Measurements from ENCODE around the gene TSNAXIP1.
"Not testable (repeated sequence)": the region's sequence is repeated elsewhere in the genome, so short reads cannot be mapped to it uniquely, and the experiment has no call there.

TSNAXIP1 gene

DNA sequence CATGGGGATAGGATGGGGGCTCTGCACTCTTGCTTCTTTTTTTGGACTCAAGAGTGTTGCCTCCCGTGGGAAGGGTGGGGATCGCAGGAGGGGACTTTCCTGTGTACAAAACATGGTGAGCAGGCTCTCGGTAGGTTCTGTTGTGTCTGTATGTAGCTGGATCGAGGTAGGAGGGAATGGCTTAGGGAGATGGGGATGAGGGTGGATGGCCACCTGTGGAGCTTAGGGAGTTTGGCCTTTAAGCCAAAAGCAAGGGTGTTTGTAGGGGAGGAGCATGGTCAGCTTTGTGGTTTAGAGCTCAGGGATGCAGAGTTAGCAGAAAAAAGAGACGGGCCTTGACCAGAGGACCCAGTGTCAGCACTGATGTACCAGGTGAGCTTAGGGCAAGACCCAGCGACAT lies 55.2 kb downstream of the TSNAXIP1 start:
- DNase-seq: no peak

DNA sequence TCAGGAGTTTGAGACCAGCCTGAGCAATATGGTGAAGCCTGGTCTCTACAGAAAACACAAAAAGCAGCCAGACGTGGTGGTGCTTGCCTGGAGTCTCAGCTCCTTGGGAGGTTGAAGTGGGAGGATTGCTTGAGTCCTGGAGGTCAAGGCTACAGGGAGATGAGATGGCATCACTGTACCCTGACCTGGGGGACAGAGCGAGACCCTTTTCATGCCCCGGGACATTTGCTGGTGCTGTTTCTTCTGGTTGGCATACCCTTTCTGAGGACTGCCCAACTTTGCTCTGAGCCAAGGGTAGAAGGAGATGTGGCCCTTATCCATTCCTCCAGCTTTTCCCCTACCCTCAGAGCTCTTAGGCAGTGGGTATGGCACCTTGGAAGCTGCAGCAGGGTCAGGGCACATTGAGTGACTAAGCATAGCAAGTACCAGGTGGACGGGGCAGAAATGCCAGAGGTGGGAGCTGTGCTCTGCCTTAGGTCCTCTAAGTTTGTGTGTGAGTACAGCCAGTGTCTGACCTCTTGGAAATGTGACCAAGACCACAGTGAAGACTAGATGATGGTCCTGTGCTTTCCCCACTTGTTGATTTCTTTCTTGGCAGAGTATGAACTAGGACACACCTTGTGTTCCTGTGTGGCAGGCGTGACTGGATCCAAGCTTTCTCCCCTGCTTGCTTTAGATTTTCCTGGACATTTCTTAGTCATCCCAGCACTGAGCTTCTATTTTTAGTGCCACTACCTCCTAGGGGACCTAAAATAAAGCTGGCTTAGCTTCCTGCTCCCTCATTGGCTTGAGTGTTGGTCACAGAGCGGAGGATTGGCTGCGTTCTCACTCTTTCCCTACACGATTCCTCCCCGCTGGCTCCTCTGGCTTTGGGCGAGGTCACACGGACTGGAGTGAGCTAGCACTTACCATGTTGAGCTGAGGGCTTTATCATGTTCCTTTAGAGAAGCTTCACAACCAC lies 56.2 kb downstream of the TSNAXIP1 start:
- DNase-seq: no peak

DNA sequence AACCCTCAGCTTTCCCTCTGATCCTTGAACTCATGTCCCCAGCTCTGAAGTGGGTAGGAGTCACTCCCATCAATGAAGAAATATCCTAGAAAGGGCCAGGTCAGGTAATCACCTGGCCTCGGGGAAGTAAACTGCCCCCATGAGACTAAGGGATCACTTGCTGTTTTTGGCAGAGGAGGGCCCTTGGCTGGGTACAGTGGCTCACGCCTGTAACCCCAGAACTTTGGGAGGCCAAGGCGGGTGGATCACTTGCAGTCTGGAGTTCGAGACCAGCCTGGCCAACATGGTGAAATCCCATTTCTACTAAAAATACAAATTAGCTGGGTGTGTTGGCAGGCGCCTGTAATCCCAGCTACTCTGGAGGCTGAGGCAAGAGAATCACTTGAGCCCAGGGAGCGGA lies 57.4 kb downstream of the TSNAXIP1 start:
- DNase-seq: not testable (repeated sequence)

DNA sequence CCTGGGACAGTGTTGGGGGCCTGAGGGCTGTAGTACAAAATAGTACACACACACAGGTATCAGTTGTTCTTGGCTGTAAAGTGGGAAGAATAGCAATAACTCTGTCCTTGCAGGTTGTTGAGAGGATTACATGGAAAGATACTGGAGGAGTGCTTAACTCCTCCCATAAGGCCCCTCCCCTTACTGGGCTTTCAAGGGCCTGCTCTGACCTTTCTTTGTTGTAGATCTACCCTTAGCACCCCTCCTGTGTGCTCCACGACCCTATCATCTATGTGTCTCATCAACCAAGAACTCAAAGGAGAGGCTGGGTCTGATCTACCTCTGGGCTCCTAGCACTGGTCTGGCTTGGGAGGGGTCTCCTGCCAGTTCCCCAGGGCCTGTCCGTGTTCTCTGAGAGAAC lies 57.9 kb downstream of the TSNAXIP1 start:
- DNase-seq: no peak

DNA sequence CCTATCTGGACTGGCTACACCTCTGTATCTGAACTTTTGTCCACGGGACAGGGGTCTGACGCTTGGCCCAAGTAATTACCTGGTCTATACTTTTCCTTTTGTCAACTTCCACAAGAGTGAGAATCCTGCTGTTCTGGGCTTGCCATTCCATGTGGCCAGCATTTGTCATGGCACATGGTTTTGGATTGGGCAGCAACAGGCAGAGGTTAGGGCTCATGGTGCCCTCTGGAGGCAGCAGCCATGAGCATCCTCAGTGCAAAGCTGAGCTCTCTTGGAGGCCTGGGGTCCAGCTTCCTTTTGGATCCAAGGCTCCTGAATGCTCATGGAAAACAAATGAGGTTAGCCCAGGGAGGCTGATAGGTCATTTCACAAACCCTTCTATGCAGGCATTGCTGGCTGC lies 58.6 kb downstream of the TSNAXIP1 start:
- DNase-seq: no peak

DNA sequence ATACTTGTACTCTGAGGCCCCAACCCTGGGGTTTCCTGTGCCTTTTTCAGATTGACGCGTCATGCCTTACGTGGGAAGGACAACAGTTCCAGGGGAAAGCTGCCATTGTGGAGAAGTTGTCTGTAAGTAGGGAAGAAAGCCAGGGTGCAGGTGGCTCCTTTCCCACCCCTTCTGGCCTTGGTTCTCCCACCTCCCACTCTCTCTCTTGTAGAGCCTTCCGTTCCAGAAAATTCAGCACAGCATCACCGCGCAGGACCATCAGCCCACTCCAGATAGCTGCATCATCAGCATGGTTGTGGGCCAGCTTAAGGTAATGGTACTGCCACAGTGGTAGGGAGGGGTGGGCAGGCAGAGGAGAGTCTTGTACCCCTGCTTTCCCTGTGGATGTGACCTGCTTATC lies 61.6 kb downstream of the TSNAXIP1 start:
- no peak for DNase-seq

DNA sequence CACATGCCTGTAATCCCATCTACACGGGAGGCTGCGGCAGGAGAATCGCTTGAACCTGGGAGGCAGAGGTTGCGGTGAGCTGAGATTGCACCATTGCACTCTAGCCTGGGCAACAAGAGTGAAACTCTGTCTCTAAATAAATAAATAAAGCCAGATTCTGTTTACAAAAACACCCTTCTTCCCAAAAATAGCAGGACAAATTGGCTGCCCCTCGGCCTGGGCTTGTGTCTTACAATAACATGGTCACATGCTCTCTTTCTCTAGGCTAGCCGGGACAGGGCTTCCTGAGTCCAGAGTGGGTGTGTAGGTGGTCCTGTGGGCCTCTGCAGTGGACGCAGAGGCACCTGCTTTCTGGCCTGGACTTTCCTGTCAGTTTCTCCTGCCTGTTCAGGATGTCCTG lies 63.0 kb downstream of the TSNAXIP1 start:
- no peak for DNase-seq

DNA sequence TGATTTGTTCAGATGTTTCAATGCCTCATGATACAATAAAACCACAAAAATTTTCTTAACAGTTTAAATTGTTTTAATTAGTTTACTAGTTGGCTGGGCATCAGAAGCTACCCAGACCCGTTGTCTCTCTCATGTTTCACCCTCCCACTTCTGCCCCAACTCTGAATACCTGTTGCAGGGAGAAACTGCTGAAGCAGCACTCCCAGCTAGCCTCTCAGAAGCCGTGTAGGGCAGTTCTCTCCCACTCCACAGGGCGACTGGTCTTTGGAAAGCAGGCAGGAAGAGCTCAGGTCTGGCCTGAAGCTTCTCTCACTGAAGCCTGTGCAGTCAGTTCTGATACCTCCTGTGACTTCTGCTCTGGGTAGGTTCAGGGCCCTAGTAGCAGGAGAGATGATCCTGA lies 64.6 kb downstream of the TSNAXIP1 start:
- no peak for DNase-seq

DNA sequence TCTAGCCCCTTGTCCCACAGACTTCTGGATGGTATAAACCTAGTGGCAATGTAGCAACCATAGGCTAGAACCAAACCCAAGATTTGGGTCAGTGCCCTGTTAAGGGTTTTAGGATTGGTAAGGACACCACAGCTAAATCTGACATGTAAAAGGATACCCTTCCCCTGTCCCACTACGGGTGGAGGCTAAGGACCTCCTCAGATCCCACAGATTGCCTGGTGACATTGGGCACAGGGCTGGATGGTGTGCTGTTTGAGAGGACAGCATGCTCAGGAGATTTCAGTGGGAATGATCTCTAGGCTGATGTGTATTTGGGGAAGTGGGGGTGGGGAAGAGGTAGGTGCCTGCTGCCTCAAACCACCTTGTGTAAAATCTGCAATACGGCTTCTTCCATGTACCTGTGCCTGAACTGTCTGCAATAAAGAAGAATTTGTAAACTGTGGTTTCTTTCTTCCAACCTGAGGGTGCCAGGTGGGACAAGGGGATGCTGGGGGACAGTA lies 65.5 kb downstream of the TSNAXIP1 start:
- no peak for DNase-seq

DNA sequence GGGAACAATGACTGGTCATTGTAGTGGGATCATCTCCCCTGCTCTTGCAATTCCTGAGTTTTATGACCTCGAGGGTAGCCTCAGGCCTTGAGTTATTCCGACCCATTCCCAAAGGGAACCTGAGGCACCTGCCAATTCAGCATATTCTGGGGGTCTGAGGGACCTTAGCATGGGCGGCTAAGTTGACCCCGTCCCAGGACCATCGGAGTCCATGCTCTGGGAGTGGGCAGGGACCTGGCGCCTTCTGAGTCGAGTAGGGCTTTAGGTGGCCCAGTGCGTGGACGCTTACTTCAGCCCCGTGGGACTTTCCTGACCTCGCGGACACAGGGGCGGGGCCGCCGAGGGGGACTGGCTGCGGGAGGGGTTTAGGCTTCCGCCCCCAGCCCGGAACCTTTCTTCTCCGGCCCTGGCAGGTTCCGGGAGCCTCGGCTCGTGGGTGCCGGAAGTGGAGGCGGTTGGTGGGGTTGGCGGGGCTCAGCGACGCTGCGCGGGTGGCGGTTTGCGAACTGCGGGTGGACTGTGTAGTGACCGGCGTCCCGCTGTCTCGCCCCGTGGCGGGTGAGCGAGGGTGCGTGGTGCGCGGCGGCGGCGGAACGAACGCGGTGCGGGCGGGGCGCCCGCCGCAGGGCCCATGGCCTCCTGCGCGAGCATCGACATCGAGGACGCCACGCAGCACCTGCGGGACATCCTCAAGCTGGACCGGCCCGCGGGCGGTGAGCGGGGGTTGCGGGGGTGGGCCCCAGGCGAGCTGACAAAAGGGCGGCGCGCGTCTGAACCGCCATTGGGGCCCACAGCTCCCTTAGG lies 66.1 kb downstream of the TSNAXIP1 start, which contains the start of gene EDC4:
TSS of gene EDC4 (plus strand) at position 422 of the 804 bp plus-strand sequence. CDS start at position 632, 210 bp downstream.
- peak; percentile 84 for DNase-seq

DNA sequence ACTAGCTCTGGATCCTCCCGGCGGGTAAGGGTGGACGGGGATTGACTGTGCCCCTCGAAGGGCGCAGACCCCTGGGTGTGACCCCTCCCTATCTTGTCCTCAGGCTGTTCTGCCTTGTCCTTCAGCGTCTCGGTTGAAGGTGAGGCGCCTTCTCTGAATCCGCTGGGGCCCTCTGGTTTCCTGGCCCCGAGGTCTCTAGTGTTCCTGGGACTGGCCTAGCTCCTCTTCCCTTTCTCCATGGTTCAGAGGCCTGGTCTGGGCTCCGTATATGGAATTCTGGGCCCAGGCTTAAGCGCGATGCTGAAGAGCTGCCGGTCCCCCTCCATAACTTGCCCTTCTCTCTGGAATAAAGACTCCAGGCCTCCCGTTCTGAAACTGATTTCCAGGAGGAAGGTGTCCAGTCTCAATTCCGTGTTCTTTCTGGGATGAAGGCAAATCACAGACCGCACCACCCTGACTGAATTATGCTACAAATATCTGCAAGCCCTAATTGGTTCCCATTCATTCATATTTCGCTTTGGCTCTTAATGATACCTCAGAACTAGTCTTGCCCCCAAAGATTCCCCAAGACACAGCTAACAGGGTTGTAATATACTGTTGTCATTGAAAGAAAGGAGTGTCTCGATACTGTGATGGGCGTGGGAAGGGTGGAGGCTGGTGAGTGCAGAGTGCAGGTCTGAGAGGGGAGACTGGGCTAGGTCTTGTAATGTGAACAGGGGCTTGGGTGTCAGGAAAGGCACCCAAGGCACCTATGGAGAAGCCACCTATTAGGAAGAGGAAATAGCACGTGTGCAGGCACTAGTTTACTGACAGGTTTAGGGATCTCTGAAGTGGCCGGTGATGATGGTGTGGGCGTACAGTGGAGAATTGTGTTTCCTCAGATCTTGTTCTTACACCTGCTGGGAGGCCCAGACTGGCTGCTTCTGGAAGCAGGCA lies 67.0 kb downstream of the TSNAXIP1 start:
- no peak for DNase-seq

DNA sequence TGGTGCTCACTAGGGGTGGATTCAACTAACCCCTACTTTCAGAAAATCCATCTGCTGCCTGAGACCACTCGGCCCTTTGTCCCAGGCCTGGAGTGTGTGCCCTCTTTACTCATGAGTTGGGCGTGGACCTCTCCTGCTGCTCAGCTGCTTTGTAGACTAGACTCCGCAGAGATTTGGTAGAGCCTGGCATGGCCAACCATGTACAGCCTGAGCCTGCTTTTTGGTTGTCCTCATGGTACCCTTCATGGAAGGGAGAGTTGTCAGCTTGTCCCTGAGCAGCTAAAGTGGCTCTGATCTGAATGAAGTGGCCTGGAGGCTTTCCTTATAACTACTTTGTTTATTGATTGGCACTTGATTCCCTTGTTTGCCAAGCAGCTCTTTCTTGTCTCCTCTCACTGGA lies 67.7 kb downstream of the TSNAXIP1 start:
- DNase-seq: no peak

DNA sequence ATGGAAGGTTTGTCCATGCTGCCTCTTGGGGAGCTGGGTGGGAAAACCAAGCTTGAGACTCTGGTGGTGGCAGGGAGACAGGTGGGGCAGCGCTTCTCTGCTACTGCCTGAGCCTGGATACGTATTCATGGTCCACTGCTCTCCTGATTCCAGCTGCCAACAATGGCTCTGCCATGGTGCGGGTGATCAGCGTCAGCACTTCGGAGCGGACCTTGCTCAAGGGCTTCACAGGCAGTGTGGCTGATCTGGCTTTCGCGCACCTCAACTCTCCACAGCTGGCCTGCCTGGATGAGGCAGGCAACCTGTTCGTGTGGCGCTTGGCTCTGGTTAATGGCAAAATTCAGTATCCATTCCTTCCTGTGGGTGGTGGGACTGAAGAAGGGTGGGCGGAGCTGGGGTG lies 70.4 kb downstream of the TSNAXIP1 start:
- DNase-seq: no peak

Data from activated effector memory CD4-positive, alpha-beta T cell treated with Interleukin-2 at 50 U/mL for 16 hours (primary cell).